WTC11 (cell line): ENCODE data around the gene SLC25A41. TPM values are rescaled to one million over a fixed set of nuclear protein-coding genes. Genes with fewer than 3 reads are reported as not detected.

ENCODE experiments used
- ATAC-seq: fragments of 200-7000 bp; cut with Tn5 transposase; 2 replicates; pipeline ENCODE4 v1.10.0; 2021; ENCODE audit warnings: mild to moderate bottlenecking, moderate library complexity
- CTCF ChIA-PET: fragments of 300-600 bp; sonication (Branson Sonifier 250); formaldehyde crosslinking; loops from one replicate; lab custom pipeline; 2021; ENCODE audit warnings: antibody characterized with exemption; lab: Charles Lee
- POLR2A ChIA-PET: fragments of 350-600 bp; sonication (Branson Sonifier 250); formaldehyde crosslinking; loops from one replicate; lab custom pipeline; 2021; ENCODE audit warnings: antibody characterized with exemption; lab: Charles Lee
- DNase-seq: peaks from one replicate; pipeline ENCODE4 v3.0.0; 2021; ENCODE audit warnings: low spot score
- H3K27ac Mint-ChIP-seq: 2 replicates; pipeline ENCODE4 v1.8.0; 2021; ENCODE audit warnings: mixed read lengths
- H3K27me3 Mint-ChIP-seq: 2 replicates; pipeline ENCODE4 v1.8.0; 2021; ENCODE audit warnings: low read depth, mild to moderate bottlenecking, moderate library complexity, mixed read lengths
- H3K36me3 Mint-ChIP-seq: 2 replicates; pipeline ENCODE4 v1.8.0; 2021; ENCODE audit warnings: mixed read lengths
- H3K4me1 Mint-ChIP-seq: 2 replicates; pipeline ENCODE4 v1.8.0; 2022; ENCODE audit warnings: mixed read lengths
- H3K4me3 Mint-ChIP-seq: 2 replicates; pipeline ENCODE4 v1.8.0; 2021; ENCODE audit warnings: mild to moderate bottlenecking, moderate library complexity, mixed read lengths
- H3K9me3 Mint-ChIP-seq: 2 replicates; pipeline ENCODE4 v1.8.0; 2021; ENCODE audit warnings: mixed read lengths
- CBFB ChIP-seq: sonication (generic); formaldehyde crosslinking; IDR thresholded peaks from 2 replicates; pipeline ENCODE4 v1.8.1; 2022; ENCODE audit warnings: mild to moderate bottlenecking, low read depth, missing genetic modification reagents
- CREB1 ChIP-seq: sonication (generic); formaldehyde crosslinking; IDR thresholded peaks from 2 replicates; pipeline ENCODE4 v1.8.0; 2023; ENCODE audit warnings: mild to moderate bottlenecking, missing genetic modification reagents
- CREM ChIP-seq: sonication (generic); formaldehyde crosslinking; IDR thresholded peaks from 2 replicates; pipeline ENCODE4 v1.8.1; 2022; ENCODE audit warnings: mild to moderate bottlenecking, missing genetic modification reagents, moderate library complexity
- ELF4 ChIP-seq: sonication (generic); formaldehyde crosslinking; IDR thresholded peaks from 2 replicates; pipeline ENCODE4 v1.8.1; 2022; ENCODE audit warnings: low read depth, mild to moderate bottlenecking, moderate library complexity, missing genetic modification reagents
- NR3C1 ChIP-seq: sonication (generic); formaldehyde crosslinking; conservative IDR thresholded peaks from 2 replicates; pipeline ENCODE4 v1.8.1; 2023; ENCODE audit warnings: low read depth, mild to moderate bottlenecking, missing genetic modification reagents
- OVOL2 ChIP-seq: fragments of 250-450 bp; sonication (Bioruptor Pico); IDR thresholded peaks from 2 replicates; pipeline ENCODE4 v1.9.0; 2021; ENCODE audit warnings: mild to moderate bottlenecking, borderline replicate concordance
- SP1 ChIP-seq: sonication (generic); formaldehyde crosslinking; conservative IDR thresholded peaks from 2 replicates; pipeline ENCODE4 v1.8.1; 2022; ENCODE audit warnings: missing genetic modification reagents
- ZBTB21 ChIP-seq: sonication (generic); formaldehyde crosslinking; IDR thresholded peaks from 2 replicates; pipeline ENCODE4 v1.8.1; 2023; ENCODE audit warnings: mild to moderate bottlenecking, missing genetic modification reagents, borderline replicate concordance
- ZNF138 ChIP-seq: sonication (generic); formaldehyde crosslinking; conservative IDR thresholded peaks from 2 replicates; pipeline ENCODE4 v1.8.1; 2022; ENCODE audit warnings: mild to moderate bottlenecking, moderate library complexity, missing genetic modification reagents
- ZNF416 ChIP-seq: fragments of 250-450 bp; sonication (Bioruptor Pico); IDR thresholded peaks from 2 replicates; pipeline ENCODE4 v1.9.0; 2021; ENCODE audit warnings: mild to moderate bottlenecking, inconsistent platforms
- ZNF671 ChIP-seq: fragments of 250-450 bp; sonication (Bioruptor Pico); IDR thresholded peaks from 2 replicates; pipeline ENCODE4 v1.8.0; 2021; ENCODE audit warnings: mild to moderate bottlenecking
- total RNA-seq: library from RNA; stranded (reverse); gene quantifications from 3 replicates; pipeline ENCODE4 v1.2.3, GENCODE V29; 2021
- TF ChIP-seq, protein P1 (sequence below): sonication (generic); formaldehyde crosslinking; IDR thresholded peaks from 2 replicates; pipeline ENCODE4 v1.8.1; 2023; ENCODE audit warnings: mild to moderate bottlenecking, moderate library complexity, missing genetic modification reagents
- TF ChIP-seq, protein P2 (sequence below): sonication (generic); formaldehyde crosslinking; IDR thresholded peaks from 2 replicates; pipeline ENCODE4 v1.8.1; 2023; ENCODE audit warnings: mild to moderate bottlenecking, missing genetic modification reagents
- TF ChIP-seq, protein P3 (sequence below): fragments of 200-600 bp; IDR thresholded peaks from 2 replicates; pipeline ENCODE4 v1.8.0; 2022; ENCODE audit warnings: antibody characterized with exemption
- TF ChIP-seq, protein P4 (sequence below): fragments of 250-450 bp; sonication (Bioruptor Pico); IDR thresholded peaks from 2 replicates; pipeline ENCODE4 v1.9.0; 2021; ENCODE audit warnings: mild to moderate bottlenecking
- TF ChIP-seq, protein P5 (sequence below): sonication (generic); formaldehyde crosslinking; IDR thresholded peaks from 2 replicates; pipeline ENCODE4 v1.8.0; 2022; ENCODE audit warnings: mild to moderate bottlenecking, missing genetic modification reagents

SLC25A41 gene
- total RNA-seq, 1 experiment from 2014 or later: 0.35 TPM

DNA sequence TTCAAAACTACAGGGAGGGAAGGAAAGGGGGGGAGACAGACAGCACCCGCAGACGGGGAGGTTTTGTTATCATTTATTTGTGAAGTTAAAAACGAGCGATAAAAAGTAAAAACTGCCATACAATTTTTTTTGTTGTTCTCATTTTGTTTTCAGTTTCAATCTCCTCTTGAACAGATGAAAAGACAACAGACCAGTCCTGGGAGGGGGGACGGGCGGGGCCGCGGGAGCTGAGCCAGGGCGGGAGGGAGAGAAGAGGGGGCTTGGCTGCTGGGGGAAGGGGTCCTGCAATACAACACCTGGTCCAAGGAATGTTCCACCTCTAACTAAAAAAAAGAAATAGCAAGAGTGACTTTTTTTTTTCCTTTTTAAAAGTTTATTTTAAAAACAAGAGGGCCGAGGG is 20.3 kb downstream of the SLC25A41 start:
- POLR2A ChIA-PET: no interaction called here
- Mint-ChIP-seq H3K4me3 (no peak overlapping the region), H3K4me1 (peaks cover 7% of the 10 kb centered on the region), H3K27me3 (no peaks in the 10 kb centered on the region), H3K27ac (no peak overlapping the region), H3K9me3 (no peaks in the 10 kb centered on the region), H3K36me3 (peaks cover 33% of the 10 kb centered on the region)
- CTCF ChIA-PET: no interaction called here
- TF ChIP-seq CREM: no peak
- TF ChIP-seq NR3C1 (CRISPR knock-in tag): no peak
- TF ChIP-seq, protein P1, sequence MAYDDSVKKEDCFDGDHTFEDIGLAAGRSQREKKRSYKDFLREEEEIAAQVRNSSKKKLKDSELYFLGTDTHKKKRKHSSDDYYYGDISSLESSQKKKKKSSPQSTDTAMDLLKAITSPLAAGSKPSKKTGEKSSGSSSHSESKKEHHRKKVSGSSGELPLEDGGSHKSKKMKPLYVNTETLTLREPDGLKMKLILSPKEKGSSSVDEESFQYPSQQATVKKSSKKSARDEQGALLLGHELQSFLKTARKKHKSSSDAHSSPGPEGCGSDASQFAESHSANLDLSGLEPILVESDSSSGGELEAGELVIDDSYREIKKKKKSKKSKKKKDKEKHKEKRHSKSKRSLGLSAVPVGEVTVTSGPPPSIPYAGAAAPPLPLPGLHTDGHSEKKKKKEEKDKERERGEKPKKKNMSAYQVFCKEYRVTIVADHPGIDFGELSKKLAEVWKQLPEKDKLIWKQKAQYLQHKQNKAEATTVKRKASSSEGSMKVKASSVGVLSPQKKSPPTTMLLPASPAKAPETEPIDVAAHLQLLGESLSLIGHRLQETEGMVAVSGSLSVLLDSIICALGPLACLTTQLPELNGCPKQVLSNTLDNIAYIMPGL: no peak
- no peak for TF ChIP-seq ZBTB21 (CRISPR knock-in tag)
- TF ChIP-seq, protein P2, sequence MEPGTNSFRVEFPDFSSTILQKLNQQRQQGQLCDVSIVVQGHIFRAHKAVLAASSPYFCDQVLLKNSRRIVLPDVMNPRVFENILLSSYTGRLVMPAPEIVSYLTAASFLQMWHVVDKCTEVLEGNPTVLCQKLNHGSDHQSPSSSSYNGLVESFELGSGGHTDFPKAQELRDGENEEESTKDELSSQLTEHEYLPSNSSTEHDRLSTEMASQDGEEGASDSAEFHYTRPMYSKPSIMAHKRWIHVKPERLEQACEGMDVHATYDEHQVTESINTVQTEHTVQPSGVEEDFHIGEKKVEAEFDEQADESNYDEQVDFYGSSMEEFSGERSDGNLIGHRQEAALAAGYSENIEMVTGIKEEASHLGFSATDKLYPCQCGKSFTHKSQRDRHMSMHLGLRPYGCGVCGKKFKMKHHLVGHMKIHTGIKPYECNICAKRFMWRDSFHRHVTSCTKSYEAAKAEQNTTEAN (CRISPR knock-in tag): no peak
- no peak for TF ChIP-seq ELF4 (CRISPR knock-in tag)
- no peak for TF ChIP-seq CBFB (CRISPR knock-in tag)
- DNase-seq (no peak), ATAC-seq (no peak)

DNA sequence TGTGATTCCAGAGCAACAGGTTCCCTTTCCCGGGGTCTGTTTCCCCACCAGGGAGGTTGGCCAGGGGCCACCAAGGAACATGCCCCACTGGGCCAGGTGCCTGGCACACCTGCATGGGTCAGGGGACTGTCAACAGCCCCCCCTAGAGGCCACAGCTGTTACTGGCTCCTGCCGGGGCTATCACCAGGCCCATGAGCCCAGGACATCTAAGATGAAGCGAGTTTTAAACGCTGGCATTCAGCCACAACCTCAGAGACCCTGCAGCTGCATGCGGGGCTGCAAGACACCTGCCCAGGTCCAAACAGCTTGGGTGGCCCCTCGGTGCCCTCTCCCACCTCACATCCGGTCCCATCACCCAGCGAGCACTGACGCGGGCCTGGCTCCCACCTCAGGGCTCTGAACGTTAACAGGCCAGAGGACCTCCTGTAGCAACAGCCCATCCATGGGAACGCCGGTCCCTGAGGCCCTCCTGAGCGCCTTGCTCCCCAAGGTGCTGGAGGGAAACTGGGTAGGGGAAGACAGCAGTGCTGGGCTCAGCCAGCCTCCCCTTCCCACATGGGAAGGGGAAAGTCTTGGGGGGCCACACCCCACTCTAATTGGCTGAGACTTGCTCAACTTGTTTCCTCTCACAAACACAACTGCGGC is 21.0 kb downstream of the SLC25A41 start:
- Mint-ChIP-seq H3K4me1 (peaks cover 7% of the 10 kb centered on the region), H3K9me3 (no peaks in the 10 kb centered on the region), H3K36me3 (peaks cover 26% of the 10 kb centered on the region), H3K4me3 (no peak overlapping the region), H3K27me3 (no peaks in the 10 kb centered on the region), H3K27ac (no peak overlapping the region)
- ChIA-PET POLR2A (interaction anchor here (1.0 to 1.3 kb wide), 3 partner anchors 13 to 34 kb away, joined by 3 to 4 read pairs (median 3); partner anchors contain the start of gene KHSRP), CTCF (interaction anchor here (0.6 to 1.6 kb wide), 13 partner anchors 9 to 194 kb away, joined by 3 to 13 read pairs (median 4); partner anchors contain the start of genes ALKBH7, CLPP and KHSRP)
- ATAC-seq (peak; percentile 88), DNase-seq (peak; percentile 87)
- TF ChIP-seq ZNF138 (0 out of 2 replicates have a peak, but pooled peaks have one; percentile 1), ZNF671 (CRISPR knock-in tag) (no peak), OVOL2 (CRISPR knock-in tag) (no peak), ZNF416 (CRISPR knock-in tag) (peak; percentile 9; the same call in 1 of the 2 replicates), SP1 (CRISPR knock-in tag) (no peak), CREB1 (0 out of 2 replicates have a peak, but pooled peaks have one; percentile 18)
- TF ChIP-seq, protein P3, sequence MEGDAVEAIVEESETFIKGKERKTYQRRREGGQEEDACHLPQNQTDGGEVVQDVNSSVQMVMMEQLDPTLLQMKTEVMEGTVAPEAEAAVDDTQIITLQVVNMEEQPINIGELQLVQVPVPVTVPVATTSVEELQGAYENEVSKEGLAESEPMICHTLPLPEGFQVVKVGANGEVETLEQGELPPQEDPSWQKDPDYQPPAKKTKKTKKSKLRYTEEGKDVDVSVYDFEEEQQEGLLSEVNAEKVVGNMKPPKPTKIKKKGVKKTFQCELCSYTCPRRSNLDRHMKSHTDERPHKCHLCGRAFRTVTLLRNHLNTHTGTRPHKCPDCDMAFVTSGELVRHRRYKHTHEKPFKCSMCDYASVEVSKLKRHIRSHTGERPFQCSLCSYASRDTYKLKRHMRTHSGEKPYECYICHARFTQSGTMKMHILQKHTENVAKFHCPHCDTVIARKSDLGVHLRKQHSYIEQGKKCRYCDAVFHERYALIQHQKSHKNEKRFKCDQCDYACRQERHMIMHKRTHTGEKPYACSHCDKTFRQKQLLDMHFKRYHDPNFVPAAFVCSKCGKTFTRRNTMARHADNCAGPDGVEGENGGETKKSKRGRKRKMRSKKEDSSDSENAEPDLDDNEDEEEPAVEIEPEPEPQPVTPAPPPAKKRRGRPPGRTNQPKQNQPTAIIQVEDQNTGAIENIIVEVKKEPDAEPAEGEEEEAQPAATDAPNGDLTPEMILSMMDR: peak; percentile 86
- TF ChIP-seq, protein P4, sequence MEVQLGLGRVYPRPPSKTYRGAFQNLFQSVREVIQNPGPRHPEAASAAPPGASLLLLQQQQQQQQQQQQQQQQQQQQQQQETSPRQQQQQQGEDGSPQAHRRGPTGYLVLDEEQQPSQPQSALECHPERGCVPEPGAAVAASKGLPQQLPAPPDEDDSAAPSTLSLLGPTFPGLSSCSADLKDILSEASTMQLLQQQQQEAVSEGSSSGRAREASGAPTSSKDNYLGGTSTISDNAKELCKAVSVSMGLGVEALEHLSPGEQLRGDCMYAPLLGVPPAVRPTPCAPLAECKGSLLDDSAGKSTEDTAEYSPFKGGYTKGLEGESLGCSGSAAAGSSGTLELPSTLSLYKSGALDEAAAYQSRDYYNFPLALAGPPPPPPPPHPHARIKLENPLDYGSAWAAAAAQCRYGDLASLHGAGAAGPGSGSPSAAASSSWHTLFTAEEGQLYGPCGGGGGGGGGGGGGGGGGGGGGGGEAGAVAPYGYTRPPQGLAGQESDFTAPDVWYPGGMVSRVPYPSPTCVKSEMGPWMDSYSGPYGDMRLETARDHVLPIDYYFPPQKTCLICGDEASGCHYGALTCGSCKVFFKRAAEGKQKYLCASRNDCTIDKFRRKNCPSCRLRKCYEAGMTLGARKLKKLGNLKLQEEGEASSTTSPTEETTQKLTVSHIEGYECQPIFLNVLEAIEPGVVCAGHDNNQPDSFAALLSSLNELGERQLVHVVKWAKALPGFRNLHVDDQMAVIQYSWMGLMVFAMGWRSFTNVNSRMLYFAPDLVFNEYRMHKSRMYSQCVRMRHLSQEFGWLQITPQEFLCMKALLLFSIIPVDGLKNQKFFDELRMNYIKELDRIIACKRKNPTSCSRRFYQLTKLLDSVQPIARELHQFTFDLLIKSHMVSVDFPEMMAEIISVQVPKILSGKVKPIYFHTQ (CRISPR knock-in tag): 0 out of 2 replicates have a peak, but pooled peaks have one; percentile 15
- TF ChIP-seq, protein P5, sequence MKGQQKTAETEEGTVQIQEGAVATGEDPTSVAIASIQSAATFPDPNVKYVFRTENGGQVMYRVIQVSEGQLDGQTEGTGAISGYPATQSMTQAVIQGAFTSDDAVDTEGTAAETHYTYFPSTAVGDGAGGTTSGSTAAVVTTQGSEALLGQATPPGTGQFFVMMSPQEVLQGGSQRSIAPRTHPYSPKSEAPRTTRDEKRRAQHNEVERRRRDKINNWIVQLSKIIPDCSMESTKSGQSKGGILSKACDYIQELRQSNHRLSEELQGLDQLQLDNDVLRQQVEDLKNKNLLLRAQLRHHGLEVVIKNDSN (CRISPR knock-in tag): no peak
